HepG2 (cell line): ENCODE data around the gene TTC23L. TPM values are rescaled to one million over a fixed set of nuclear protein-coding genes. Genes with fewer than 3 reads are reported as not detected.

Experiments used
- ADNP ChIP-seq: sonication (generic); formaldehyde crosslinking; IDR thresholded peaks from 2 replicates; pipeline ENCODE4 v1.4.0; 2020; ENCODE audit warnings: missing genetic modification reagents
- DNMT1 ChIP-seq: sonication (generic); formaldehyde crosslinking; IDR thresholded peaks from 2 replicates; pipeline ENCODE4 v1.5.1; 2020; ENCODE audit warnings: mild to moderate bottlenecking, missing genetic modification reagents
- ELF1 ChIP-seq: sonication (generic); formaldehyde crosslinking; IDR thresholded peaks from 2 replicates; pipeline ENCODE4 v1.4.0; 2020; ENCODE audit warnings: missing genetic modification reagents
- HDAC6 ChIP-seq: fragments of 200-600 bp; sonication (generic); IDR thresholded peaks from 2 replicates; pipeline ENCODE4 v1.7.0; 2017; ENCODE audit warnings: mild to moderate bottlenecking, antibody characterized with exemption, low read length, low read depth
- HMG20A ChIP-seq: IDR thresholded peaks from 2 replicates; pipeline ENCODE4 v1.6.1; 2016; ENCODE audit warnings: borderline replicate concordance
- KMT2B ChIP-seq: IDR thresholded peaks from 2 replicates; pipeline ENCODE4 v1.6.1; 2016; ENCODE audit warnings: missing genetic modification reagents, missing compliant biosample characterization
- RFX5 ChIP-seq: IDR thresholded peaks from 2 replicates; pipeline ENCODE4 v1.6.1; 2011; ENCODE audit warnings: low read depth, low read length, improper control_type of control experiment
- RFXANK ChIP-seq: IDR thresholded peaks from 2 replicates; pipeline ENCODE4 v1.6.1; 2016
- SIX1 ChIP-seq: sonication (generic); formaldehyde crosslinking; IDR thresholded peaks from 2 replicates; pipeline ENCODE4 v1.4.0; 2020; ENCODE audit warnings: missing genetic modification reagents, borderline replicate concordance
- SMAD1 ChIP-seq: sonication (generic); formaldehyde crosslinking; IDR thresholded peaks from 2 replicates; pipeline ENCODE4 v1.4.0; 2020; ENCODE audit warnings: missing genetic modification reagents, low read depth, mild to moderate bottlenecking, borderline replicate concordance
- SOX6 ChIP-seq, 2 experiments: fragments of 450-650 bp in 1 of 2; sonication (generic) in 1 of 2; formaldehyde crosslinking in 1 of 2; IDR thresholded peaks; 2 replicates each; pipeline versions ENCODE4 v1.4.0 to v1.6.1; 2017 to 2020; ENCODE audit warnings: antibody characterized with exemption in 1 of 2, mild to moderate bottlenecking in 1 of 2, missing genetic modification reagents in 1 of 2
- YY1 ChIP-seq: IDR thresholded peaks from 2 replicates; pipeline ENCODE4 v1.6.1; 2011; ENCODE audit warnings: low read length, low read depth, moderate library complexity, mild to moderate bottlenecking; ENCODE audit not compliant: insufficient read depth, insufficient replicate concordance
- ZFP36L1 ChIP-seq: sonication (generic); formaldehyde crosslinking; IDR thresholded peaks from 2 replicates; pipeline ENCODE4 v1.8.0; 2022; ENCODE audit warnings: mild to moderate bottlenecking, missing genetic modification reagents, moderate library complexity
- ZNF160 ChIP-seq: sonication (generic); formaldehyde crosslinking; IDR thresholded peaks from 2 replicates; pipeline ENCODE4 v1.8.0; 2022; ENCODE audit warnings: mild to moderate bottlenecking, inconsistent platforms, missing genetic modification reagents
- ZNF431 ChIP-seq: sonication (generic); formaldehyde crosslinking; IDR thresholded peaks from 2 replicates; pipeline ENCODE4 v1.9.0; 2022; ENCODE audit warnings: missing genetic modification reagents, low read depth, mild to moderate bottlenecking, borderline replicate concordance
- ZNF543 ChIP-seq: sonication (generic); formaldehyde crosslinking; IDR thresholded peaks from 2 replicates; pipeline ENCODE4 v1.4.0; 2020; ENCODE audit warnings: mild to moderate bottlenecking, missing genetic modification reagents
- ZNF678 ChIP-seq: sonication (generic); formaldehyde crosslinking; IDR thresholded peaks from 2 replicates; pipeline ENCODE4 v1.4.0; 2020; ENCODE audit warnings: mild to moderate bottlenecking, missing genetic modification reagents
- ZNF7 ChIP-seq: IDR thresholded peaks from 2 replicates; pipeline ENCODE4 v1.6.1; 2016; ENCODE audit warnings: missing biosample characterization, missing genetic modification reagents
- polyA plus RNA-seq, 8 experiments: library from polyadenylated mRNA; depleted of rRNA in 3 of 8; stranded (reverse) in 7 of 8; unstranded in 1 of 8; fragments of >200 nt; fragmentation: Illumina TruSeq in 4 of 8; extraction: Trizol in 4 of 8; gene quantifications; 2 replicates each; pipeline versions ENCODE4 v1.2.1 to v1.2.3, GENCODE V29; 2011 to 2016; ENCODE audit warnings: low read depth in 4 of 8, missing spikeins in 1 of 8, mixed read lengths in 1 of 8; ENCODE audit not compliant: insufficient read depth in 1 of 8
- total RNA-seq, 5 experiments: library from RNA; depleted of rRNA; stranded (reverse); fragments of >200 nt; fragmentation: Illumina TruSeq; extraction: Trizol; gene quantifications; 2 replicates each; pipeline ENCODE4 v1.2.3, GENCODE V29; 2016; ENCODE audit warnings: low read depth in 1 of 5
- TF ChIP-seq, protein P1 (sequence below): sonication (generic); formaldehyde crosslinking; IDR thresholded peaks from 2 replicates; pipeline ENCODE4 v1.4.0; 2020; ENCODE audit warnings: low read depth, missing genetic modification reagents
- TF ChIP-seq, protein P2 (sequence below): sonication (generic); formaldehyde crosslinking; conservative IDR thresholded peaks from 2 replicates; pipeline ENCODE4 v1.8.1; 2023; ENCODE audit warnings: missing genetic modification reagents
- TF ChIP-seq, protein P3 (sequence below): sonication (generic); formaldehyde crosslinking; conservative IDR thresholded peaks from 2 replicates; pipeline ENCODE4 v1.4.0; 2020; ENCODE audit warnings: missing genetic modification reagents
- TF ChIP-seq, protein P4 (sequence below): sonication (generic); formaldehyde crosslinking; IDR thresholded peaks from 2 replicates; pipeline ENCODE4 v1.4.0; 2020; ENCODE audit warnings: low read depth, mild to moderate bottlenecking, missing genetic modification reagents

TTC23L gene
- total and polyA plus RNA-seq, 2 of the 13 experiments (the other 11 are each of a cell fraction or from before 2014, with no cell fraction given) = 0.37 to 1.4 TPM

DNA sequence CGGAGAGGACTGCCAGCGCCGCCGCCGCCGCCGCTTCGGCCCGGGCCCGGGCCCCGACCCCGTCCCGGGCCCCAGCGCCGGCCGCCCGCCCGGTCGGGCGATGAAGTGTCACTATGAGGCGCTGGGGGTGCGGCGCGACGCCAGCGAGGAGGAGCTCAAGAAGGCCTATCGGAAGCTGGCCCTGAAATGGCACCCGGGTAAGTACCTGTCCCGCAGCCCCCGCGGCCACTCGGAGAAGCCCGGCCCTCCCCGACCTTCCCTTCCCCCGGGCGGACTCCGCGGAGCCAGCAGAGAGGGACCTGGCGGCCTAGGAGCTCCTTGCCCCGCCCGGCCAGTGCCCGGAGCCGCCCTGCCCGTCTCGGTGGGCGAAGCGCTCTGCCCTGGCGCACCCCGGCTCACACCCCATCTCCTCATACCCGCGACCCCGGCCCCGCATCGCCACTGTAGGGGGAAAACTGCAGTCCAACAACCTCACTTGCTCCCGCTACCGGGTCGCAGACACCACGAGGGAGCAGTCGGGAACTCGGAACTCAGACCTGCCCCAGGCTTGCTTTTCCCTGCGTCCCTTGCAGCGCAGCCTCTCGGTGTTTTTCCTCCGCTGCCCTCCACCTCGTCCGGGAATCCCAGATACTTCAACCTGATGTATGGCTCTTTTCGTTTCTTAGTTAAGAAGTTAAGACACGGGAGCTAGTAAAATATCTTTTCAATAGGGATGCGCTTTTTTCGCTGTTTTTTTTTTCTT lies 90.9 kb downstream of the TTC23L start (continued):
- TF ChIP-seq HMG20A = no peak
- TF ChIP-seq, protein P1, sequence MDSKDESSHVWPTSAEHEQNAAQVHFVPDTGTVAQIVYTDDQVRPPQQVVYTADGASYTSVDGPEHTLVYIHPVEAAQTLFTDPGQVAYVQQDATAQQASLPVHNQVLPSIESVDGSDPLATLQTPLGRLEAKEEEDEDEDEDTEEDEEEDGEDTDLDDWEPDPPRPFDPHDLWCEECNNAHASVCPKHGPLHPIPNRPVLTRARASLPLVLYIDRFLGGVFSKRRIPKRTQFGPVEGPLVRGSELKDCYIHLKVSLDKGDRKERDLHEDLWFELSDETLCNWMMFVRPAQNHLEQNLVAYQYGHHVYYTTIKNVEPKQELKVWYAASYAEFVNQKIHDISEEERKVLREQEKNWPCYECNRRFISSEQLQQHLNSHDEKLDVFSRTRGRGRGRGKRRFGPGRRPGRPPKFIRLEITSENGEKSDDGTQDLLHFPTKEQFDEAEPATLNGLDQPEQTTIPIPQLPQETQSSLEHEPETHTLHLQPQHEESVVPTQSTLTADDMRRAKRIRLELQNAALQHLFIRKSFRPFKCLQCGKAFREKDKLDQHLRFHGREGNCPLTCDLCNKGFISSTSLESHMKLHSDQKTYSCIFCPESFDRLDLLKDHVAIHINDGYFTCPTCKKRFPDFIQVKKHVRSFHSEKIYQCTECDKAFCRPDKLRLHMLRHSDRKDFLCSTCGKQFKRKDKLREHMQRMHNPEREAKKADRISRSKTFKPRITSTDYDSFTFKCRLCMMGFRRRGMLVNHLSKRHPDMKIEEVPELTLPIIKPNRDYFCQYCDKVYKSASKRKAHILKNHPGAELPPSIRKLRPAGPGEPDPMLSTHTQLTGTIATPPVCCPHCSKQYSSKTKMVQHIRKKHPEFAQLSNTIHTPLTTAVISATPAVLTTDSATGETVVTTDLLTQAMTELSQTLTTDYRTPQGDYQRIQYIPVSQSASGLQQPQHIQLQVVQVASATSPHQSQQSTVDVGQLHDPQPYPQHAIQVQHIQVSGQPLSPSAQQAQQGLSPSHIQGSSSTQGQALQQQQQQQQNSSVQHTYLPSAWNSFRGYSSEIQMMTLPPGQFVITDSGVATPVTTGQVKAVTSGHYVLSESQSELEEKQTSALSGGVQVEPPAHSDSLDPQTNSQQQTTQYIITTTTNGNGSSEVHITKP (CRISPR knock-in tag) = no peak
- TF ChIP-seq SMAD1 = no peak
- no peak for TF ChIP-seq SOX6 (IDR thresholded peaks at IDR 0.05)
- TF ChIP-seq SOX6 (CRISPR knock-in tag; IDR thresholded peaks at IDR 0.05) = no peak
- no peak for TF ChIP-seq HDAC6
- TF ChIP-seq ELF1 (CRISPR knock-in tag) = no peak
- TF ChIP-seq ZNF678 (CRISPR knock-in tag) = no peak
- TF ChIP-seq ZFP36L1 (CRISPR knock-in tag) = 0 out of 2 replicates have a peak, but pooled peaks have one; percentile 42
- no peak for TF ChIP-seq ZNF431 (CRISPR knock-in tag)
- no peak for TF ChIP-seq SIX1 (CRISPR knock-in tag)
- TF ChIP-seq RFXANK (CRISPR knock-in tag) = no peak
- TF ChIP-seq YY1 = peak; percentile 28
- TF ChIP-seq RFX5 = no peak; the same call in 1 of the 2 replicates
- TF ChIP-seq, protein P2, sequence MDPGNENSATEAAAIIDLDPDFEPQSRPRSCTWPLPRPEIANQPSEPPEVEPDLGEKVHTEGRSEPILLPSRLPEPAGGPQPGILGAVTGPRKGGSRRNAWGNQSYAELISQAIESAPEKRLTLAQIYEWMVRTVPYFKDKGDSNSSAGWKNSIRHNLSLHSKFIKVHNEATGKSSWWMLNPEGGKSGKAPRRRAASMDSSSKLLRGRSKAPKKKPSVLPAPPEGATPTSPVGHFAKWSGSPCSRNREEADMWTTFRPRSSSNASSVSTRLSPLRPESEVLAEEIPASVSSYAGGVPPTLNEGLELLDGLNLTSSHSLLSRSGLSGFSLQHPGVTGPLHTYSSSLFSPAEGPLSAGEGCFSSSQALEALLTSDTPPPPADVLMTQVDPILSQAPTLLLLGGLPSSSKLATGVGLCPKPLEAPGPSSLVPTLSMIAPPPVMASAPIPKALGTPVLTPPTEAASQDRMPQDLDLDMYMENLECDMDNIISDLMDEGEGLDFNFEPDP (CRISPR knock-in tag) = no peak
- TF ChIP-seq, protein P3, sequence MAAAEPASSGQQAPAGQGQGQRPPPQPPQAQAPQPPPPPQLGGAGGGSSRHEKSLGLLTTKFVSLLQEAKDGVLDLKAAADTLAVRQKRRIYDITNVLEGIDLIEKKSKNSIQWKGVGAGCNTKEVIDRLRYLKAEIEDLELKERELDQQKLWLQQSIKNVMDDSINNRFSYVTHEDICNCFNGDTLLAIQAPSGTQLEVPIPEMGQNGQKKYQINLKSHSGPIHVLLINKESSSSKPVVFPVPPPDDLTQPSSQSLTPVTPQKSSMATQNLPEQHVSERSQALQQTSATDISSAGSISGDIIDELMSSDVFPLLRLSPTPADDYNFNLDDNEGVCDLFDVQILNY = no peak
- peak; percentile 30; the same call in 1 of the 2 replicates for TF ChIP-seq KMT2B (CRISPR knock-in tag)
- no peak for TF ChIP-seq DNMT1 (CRISPR knock-in tag)
- TF ChIP-seq, protein P4, sequence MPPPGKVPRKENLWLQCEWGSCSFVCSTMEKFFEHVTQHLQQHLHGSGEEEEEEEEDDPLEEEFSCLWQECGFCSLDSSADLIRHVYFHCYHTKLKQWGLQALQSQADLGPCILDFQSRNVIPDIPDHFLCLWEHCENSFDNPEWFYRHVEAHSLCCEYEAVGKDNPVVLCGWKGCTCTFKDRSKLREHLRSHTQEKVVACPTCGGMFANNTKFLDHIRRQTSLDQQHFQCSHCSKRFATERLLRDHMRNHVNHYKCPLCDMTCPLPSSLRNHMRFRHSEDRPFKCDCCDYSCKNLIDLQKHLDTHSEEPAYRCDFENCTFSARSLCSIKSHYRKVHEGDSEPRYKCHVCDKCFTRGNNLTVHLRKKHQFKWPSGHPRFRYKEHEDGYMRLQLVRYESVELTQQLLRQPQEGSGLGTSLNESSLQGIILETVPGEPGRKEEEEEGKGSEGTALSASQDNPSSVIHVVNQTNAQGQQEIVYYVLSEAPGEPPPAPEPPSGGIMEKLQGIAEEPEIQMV (CRISPR knock-in tag) = no peak
- no peak for TF ChIP-seq ZNF7 (CRISPR knock-in tag)
- no peak; the same call in 1 of the 2 replicates for TF ChIP-seq ZNF160 (CRISPR knock-in tag)
- TF ChIP-seq ADNP (CRISPR knock-in tag) = no peak
- no peak; the same call in 1 of the 2 replicates for TF ChIP-seq ZNF543 (CRISPR knock-in tag)
